Measurements from ENCODE around the gene LLGL2.

LLGL2 gene

GRCh38 chr17:75549246-75550138, 24.0 kb downstream of the LLGL2 start:
- no peak for DNase-seq (ENCODE audit: low read depth in 2 of 2)

- no peak for DNase-seq (ENCODE audit: low read depth in 2 of 2)
Observed at GRCh38 chr17:75550139-75550465, 24.6 kb downstream of the LLGL2 start.

- no peak for DNase-seq (ENCODE audit: low read depth in 2 of 2)
Observed at GRCh38 chr17:75551266-75551665, 25.8 kb downstream of the LLGL2 start.

GRCh38 chr17:75552425-75553294, 27.2 kb downstream of the LLGL2 start:
- peak; percentile 17 to 29 for DNase-seq (ENCODE audit: low read depth in 2 of 2)

- no peak for DNase-seq (ENCODE audit: low read depth in 2 of 2)
Observed at GRCh38 chr17:75553295-75554110, 28.0 kb downstream of the LLGL2 start.

- DNase-seq (ENCODE audit: low read depth in 2 of 2): no peak
Observed at GRCh38 chr17:75555679-75556153, 30.2 kb downstream of the LLGL2 start.

GRCh38 chr17:75557075-75557851, 31.8 kb downstream of the LLGL2 start:
- DNase-seq (ENCODE audit: low read depth in 2 of 2): no peak

- no peak for DNase-seq (ENCODE audit: low read depth in 2 of 2)
Observed at GRCh38 chr17:75557852-75558665, 32.6 kb downstream of the LLGL2 start.

- no peak for DNase-seq (ENCODE audit: low read depth in 2 of 2)
Observed at GRCh38 chr17:75558666-75559530, 33.4 kb downstream of the LLGL2 start.

GRCh38 chr17:75559958-75560533, 34.5 kb downstream of the LLGL2 start:
- no peak for DNase-seq (ENCODE audit: low read depth in 2 of 2)

GRCh38 chr17:75561927-75562603, 36.6 kb downstream of the LLGL2 start:
- DNase-seq (ENCODE audit: low read depth in 2 of 2): no peak

- no peak for DNase-seq (ENCODE audit: low read depth in 2 of 2)
Observed at GRCh38 chr17:75563063-75563758, 37.7 kb downstream of the LLGL2 start.

GRCh38 chr17:75564195-75564594, 38.7 kb downstream of the LLGL2 start:
- no peak for DNase-seq (ENCODE audit: low read depth in 2 of 2)

GRCh38 chr17:75565066-75565465, 39.6 kb downstream of the LLGL2 start:
- no peak for DNase-seq (ENCODE audit: low read depth in 2 of 2)

- DNase-seq (ENCODE audit: low read depth in 2 of 2): no peak
Observed at GRCh38 chr17:75565618-75566017, 40.1 kb downstream of the LLGL2 start.

- no peak for DNase-seq (ENCODE audit: low read depth in 2 of 2)
Observed at GRCh38 chr17:75566416-75566815, 40.9 kb downstream of the LLGL2 start.

GRCh38 chr17:75566834-75567233, 41.3 kb downstream of the LLGL2 start:
- no peak for DNase-seq (ENCODE audit: low read depth in 2 of 2)

Measured in fibroblast of skin of left quadriceps (primary cell).